ENCODE data around the gene LRCH3. TPM values are rescaled to one million over a fixed set of nuclear protein-coding genes. Genes with fewer than 3 reads are reported as not detected.

LRCH3 gene
- total and polyA plus RNA-seq, 2 of the 13 experiments (the other 11 are each of a cell fraction or from before 2014, with no cell fraction given) = 25.5 to 103 TPM

DNA sequence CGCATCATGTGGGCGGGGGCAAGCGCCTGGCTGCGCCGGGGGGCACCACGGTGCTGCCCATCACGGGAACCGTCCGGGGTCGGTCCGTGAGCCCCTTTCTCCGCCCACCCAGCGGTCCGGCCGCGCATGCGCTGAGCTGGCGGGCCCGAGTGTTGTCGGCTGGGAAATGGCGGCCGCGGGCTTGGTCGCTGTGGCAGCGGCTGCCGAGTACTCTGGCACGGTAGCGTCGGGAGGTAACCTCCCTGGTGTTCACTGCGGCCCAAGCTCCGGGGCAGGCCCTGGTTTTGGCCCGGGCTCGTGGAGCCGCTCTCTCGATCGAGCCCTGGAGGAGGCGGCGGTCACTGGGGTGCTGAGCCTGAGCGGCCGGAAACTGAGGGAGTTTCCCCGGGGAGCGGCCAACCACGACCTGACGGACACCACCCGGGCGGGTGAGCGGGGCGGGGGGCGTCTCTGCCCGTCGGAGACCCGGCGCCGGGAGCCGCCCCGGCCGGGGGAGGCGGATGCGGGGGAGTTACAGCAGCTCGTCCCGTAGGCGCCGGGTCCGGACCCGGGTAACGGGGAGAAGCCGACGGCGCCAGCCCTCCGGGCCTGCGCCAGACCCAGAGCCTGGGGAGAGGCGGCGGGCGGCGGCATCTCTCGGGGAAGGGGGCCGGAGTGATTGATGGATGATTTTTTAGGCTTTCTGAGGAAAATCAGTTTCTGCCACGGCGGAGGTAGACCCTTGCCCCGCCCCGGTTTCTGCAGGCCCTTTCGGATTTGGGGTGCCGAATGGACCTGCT is at the start of gene LRCH3 (continued):
- TF ChIP-seq, protein P1, sequence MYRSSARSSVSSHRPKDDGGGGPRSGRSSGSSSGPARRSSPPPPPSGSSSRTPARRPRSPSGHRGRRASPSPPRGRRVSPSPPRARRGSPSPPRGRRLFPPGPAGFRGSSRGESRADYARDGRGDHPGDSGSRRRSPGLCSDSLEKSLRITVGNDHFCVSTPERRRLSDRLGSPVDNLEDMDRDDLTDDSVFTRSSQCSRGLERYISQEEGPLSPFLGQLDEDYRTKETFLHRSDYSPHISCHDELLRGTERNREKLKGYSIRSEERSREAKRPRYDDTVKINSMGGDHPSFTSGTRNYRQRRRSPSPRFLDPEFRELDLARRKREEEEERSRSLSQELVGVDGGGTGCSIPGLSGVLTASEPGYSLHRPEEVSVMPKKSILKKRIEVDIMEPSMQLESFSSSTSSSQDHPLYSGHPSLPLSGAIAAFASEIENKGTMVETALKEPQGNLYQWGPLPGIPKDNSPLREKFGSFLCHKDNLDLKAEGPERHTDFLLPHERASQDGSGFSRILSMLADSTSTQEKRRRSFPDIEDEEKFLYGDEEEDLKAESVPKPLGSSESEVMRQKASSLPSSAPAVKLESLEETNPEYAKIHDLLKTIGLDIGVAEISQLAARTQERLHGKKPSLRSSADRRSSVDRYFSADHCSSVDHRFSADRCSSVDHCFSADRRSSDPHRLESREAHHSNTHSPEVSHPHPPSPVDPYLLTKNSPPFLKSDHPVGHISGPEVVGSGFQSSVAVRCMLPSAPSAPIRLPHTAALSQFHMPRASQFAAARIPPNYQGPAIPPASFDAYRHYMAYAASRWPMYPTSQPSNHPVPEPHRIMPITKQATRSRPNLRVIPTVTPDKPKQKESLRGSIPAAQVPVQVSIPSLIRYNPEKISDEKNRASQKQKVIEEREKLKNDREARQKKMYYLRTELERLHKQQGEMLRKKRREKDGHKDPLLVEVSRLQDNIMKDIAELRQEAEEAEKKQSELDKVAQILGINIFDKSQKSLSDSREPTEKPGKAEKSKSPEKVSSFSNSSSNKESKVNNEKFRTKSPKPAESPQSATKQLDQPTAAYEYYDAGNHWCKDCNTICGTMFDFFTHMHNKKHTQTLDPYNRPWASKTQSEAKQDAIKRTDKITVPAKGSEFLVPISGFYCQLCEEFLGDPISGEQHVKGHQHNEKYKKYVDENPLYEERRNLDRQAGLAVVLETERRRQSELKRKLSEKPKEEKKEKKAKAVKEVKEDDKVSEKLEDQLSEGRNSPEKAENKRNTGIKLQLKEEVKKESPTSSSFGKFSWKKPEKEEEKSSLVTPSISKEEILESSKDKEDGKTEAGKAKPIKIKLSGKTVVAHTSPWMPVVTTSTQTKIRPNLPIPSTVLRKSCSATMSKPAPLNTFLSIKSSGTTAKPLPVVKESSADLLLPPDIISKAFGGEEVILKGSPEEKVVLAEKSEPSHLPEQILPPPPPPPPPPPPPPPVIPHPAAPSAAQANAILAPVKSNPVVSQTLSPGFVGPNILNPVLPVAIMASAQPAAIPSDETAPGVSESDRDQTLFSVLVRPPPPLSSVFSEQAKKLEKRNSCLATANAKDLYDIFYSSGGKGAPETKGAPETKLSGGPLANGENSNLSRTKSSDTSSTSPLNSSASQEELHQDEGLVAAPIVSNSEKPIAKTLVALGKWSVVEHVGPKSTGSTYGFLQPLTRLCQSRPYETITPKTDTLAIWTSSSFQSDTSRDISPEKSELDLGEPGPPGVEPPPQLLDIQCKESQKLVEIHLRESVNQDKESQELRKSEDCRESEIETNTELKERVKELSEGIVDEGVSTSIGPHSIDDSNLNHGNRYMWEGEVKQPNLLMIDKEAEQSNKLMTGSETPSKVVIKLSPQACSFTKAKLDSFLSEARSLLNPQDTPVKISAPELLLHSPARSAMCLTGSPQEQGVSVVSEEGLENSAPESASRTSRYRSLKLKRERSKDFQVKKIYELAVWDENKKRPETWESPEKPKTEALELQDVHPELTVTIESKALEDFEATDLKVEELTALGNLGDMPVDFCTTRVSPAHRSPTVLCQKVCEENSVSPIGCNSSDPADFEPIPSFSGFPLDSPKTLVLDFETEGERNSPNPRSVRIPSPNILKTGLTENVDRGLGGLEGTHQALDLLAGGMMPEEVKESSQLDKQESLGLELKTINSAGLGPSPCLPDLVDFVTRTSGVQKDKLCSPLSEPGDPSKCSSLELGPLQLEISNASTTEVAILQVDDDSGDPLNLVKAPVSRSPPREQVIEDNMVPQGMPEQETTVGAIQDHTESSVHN (CRISPR knock-in tag; IDR thresholded peaks at IDR 0.05) = peak; percentile 74; the same call in 1 of the 2 replicates
- TF ChIP-seq ZNF33B (CRISPR knock-in tag; IDR thresholded peaks at IDR 0.05) = 0 out of 2 replicates have a peak, but pooled peaks have one; percentile 61
- TF ChIP-seq ARNTL (CRISPR knock-in tag; IDR thresholded peaks at IDR 0.05) = 0 out of 2 replicates have a peak, but pooled peaks have one; percentile 21
- peak; percentile 68; the same call in 1 of the 2 replicates for TF ChIP-seq POLR2AphosphoS2 (IDR thresholded peaks at IDR 0.05; ENCODE audit: low read depth, low read length)
- TF ChIP-seq ZBTB38 (CRISPR knock-in tag; IDR thresholded peaks at IDR 0.05) = peak; percentile 76; the same call in 1 of the 2 replicates
- peak; percentile 12; the same call in 1 of the 2 replicates for TF ChIP-seq SP140L (CRISPR knock-in tag; IDR thresholded peaks at IDR 0.05; ENCODE audit: borderline replicate concordance)
- TF ChIP-seq ZNF33A (CRISPR knock-in tag; IDR thresholded peaks at IDR 0.05; ENCODE audit: borderline replicate concordance) = no peak
- TF ChIP-seq ZNF383 (CRISPR knock-in tag; IDR thresholded peaks at IDR 0.05; ENCODE audit: borderline replicate concordance) = peak; percentile 74; the same call in 1 of the 2 replicates
- no peak for TF ChIP-seq CHD4 (IDR thresholded peaks at IDR 0.05; ENCODE audit: borderline replicate concordance, low read length)
- no peak for TF ChIP-seq MIER2 (CRISPR knock-in tag; IDR thresholded peaks at IDR 0.05)
- peak; percentile 60; the same call in 1 of the 2 replicates for TF ChIP-seq ZNF552 (CRISPR knock-in tag; IDR thresholded peaks at IDR 0.05; ENCODE audit: borderline replicate concordance)
- TF ChIP-seq, protein P2, sequence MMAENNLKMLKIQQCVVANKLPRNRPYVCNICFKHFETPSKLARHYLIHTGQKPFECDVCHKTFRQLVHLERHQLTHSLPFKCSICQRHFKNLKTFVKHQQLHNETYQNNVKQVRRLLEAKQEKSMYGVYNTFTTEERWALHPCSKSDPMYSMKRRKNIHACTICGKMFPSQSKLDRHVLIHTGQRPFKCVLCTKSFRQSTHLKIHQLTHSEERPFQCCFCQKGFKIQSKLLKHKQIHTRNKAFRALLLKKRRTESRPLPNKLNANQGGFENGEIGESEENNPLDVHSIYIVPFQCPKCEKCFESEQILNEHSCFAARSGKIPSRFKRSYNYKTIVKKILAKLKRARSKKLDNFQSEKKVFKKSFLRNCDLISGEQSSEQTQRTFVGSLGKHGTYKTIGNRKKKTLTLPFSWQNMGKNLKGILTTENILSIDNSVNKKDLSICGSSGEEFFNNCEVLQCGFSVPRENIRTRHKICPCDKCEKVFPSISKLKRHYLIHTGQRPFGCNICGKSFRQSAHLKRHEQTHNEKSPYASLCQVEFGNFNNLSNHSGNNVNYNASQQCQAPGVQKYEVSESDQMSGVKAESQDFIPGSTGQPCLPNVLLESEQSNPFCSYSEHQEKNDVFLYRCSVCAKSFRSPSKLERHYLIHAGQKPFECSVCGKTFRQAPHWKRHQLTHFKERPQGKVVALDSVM (CRISPR knock-in tag; IDR thresholded peaks at IDR 0.05) = peak; percentile 68; the same call in 1 of the 2 replicates
- no peak for TF ChIP-seq PCBP1 (IDR thresholded peaks at IDR 0.05; ENCODE audit: borderline replicate concordance, low read depth, low read length)
- TF ChIP-seq, protein P3, sequence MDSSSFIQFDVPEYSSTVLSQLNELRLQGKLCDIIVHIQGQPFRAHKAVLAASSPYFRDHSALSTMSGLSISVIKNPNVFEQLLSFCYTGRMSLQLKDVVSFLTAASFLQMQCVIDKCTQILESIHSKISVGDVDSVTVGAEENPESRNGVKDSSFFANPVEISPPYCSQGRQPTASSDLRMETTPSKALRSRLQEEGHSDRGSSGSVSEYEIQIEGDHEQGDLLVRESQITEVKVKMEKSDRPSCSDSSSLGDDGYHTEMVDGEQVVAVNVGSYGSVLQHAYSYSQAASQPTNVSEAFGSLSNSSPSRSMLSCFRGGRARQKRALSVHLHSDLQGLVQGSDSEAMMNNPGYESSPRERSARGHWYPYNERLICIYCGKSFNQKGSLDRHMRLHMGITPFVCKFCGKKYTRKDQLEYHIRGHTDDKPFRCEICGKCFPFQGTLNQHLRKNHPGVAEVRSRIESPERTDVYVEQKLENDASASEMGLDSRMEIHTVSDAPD (CRISPR knock-in tag; IDR thresholded peaks at IDR 0.05) = 0 out of 2 replicates have a peak, but pooled peaks have one; percentile 17
- TF ChIP-seq ZNF569 (CRISPR knock-in tag; IDR thresholded peaks at IDR 0.05; ENCODE audit: borderline replicate concordance) = no peak
- no peak for TF ChIP-seq SRSF4 (IDR thresholded peaks at IDR 0.05; ENCODE audit: low read depth, low read length, poor library complexity, severe bottlenecking)
